Measurements from ENCODE around the gene C5orf46.

Gene C5orf46

GRCh38 chr5:147854894-147855773 lies 51.2 kb downstream of the C5orf46 start:
- no peaks in the 10 kb centered on the region for H3K27me3 ChIP-seq (ENCODE audit: insufficient read depth, low read length, poor library complexity)
- no peak overlapping the region for H3K4me2 ChIP-seq (ENCODE audit: insufficient read depth, low read length)
- H3K36me3 ChIP-seq (ENCODE audit: insufficient read depth, low read length): no peaks in the 10 kb centered on the region
- no peak overlapping the region for H3K4me3 ChIP-seq (ENCODE audit: low read depth in 1 of 2, low read length in 2 of 2)
- no peak for DNase-seq
- no peaks in the 10 kb centered on the region for H3K79me2 ChIP-seq (ENCODE audit: insufficient read depth, low read length)
- no peak overlapping the region for H2AFZ ChIP-seq (ENCODE audit: low read depth, low read length)
- no peak overlapping the region for H3K9ac ChIP-seq (ENCODE audit: low read depth, low read length)
- H3K4me1 ChIP-seq (ENCODE audit: insufficient read depth, low read length): no peaks in the 10 kb centered on the region
- no peaks in the 10 kb centered on the region for H4K20me1 ChIP-seq (ENCODE audit: insufficient read depth, low read length)
- ATAC-seq (ENCODE audit: insufficient read depth, low read depth): no peak
- H3K27ac ChIP-seq (ENCODE audit: low read length): no peak overlapping the region
- no peaks in the 10 kb centered on the region for H3K9me3 ChIP-seq (ENCODE audit: insufficient read depth, low read length, severe bottlenecking)
- no peak for TF ChIP-seq EZH2 (IDR thresholded peaks at IDR 0.05; ENCODE audit: borderline replicate concordance, low read depth, low read length, severe bottlenecking)

GRCh38 chr5:147854331-147854730 lies 52.0 kb downstream of the C5orf46 start:
- H3K27me3 ChIP-seq (ENCODE audit: insufficient read depth, low read length, poor library complexity): no peaks in the 10 kb centered on the region
- no peak overlapping the region for H3K9ac ChIP-seq (ENCODE audit: low read depth, low read length)
- H3K79me2 ChIP-seq (ENCODE audit: insufficient read depth, low read length): no peaks in the 10 kb centered on the region
- H2AFZ ChIP-seq (ENCODE audit: low read depth, low read length): no peak overlapping the region
- H3K9me3 ChIP-seq (ENCODE audit: insufficient read depth, low read length, severe bottlenecking): no peaks in the 10 kb centered on the region
- no peak overlapping the region for H3K4me3 ChIP-seq (ENCODE audit: low read depth in 1 of 2, low read length in 2 of 2)
- no peak overlapping the region for H3K4me2 ChIP-seq (ENCODE audit: insufficient read depth, low read length)
- no peaks in the 10 kb centered on the region for H3K36me3 ChIP-seq (ENCODE audit: insufficient read depth, low read length)
- no peak for TF ChIP-seq CTCF (IDR thresholded peaks at IDR 0.05; ENCODE audit: borderline replicate concordance, extremely low read depth, low read length, poor library complexity, severe bottlenecking)
- TF ChIP-seq EZH2 (IDR thresholded peaks at IDR 0.05; ENCODE audit: borderline replicate concordance, low read depth, low read length, severe bottlenecking): no peak
- no peaks in the 10 kb centered on the region for H4K20me1 ChIP-seq (ENCODE audit: insufficient read depth, low read length)
- no peaks in the 10 kb centered on the region for H3K4me1 ChIP-seq (ENCODE audit: insufficient read depth, low read length)
- ATAC-seq (ENCODE audit: insufficient read depth, low read depth) (no peak), DNase-seq (no peak)
- no peak overlapping the region for H3K27ac ChIP-seq (ENCODE audit: low read length)

GRCh38 chr5:147853372-147853987 lies 52.9 kb downstream of the C5orf46 start:
- Histone ChIP-seq H3K36me3 (ENCODE audit: insufficient read depth, low read length) (no peaks in the 10 kb centered on the region), H3K4me1 (ENCODE audit: insufficient read depth, low read length) (no peaks in the 10 kb centered on the region), H2AFZ (ENCODE audit: low read depth, low read length) (no peak overlapping the region), H3K27ac (ENCODE audit: low read length) (no peak overlapping the region), H3K9me3 (ENCODE audit: insufficient read depth, low read length, severe bottlenecking) (no peaks in the 10 kb centered on the region), H4K20me1 (ENCODE audit: insufficient read depth, low read length) (no peaks in the 10 kb centered on the region), H3K27me3 (ENCODE audit: insufficient read depth, low read length, poor library complexity) (no peaks in the 10 kb centered on the region), H3K9ac (ENCODE audit: low read depth, low read length) (no peak overlapping the region), H3K79me2 (ENCODE audit: insufficient read depth, low read length) (no peaks in the 10 kb centered on the region), H3K4me3 (ENCODE audit: low read depth in 1 of 2, low read length in 2 of 2) (no peak overlapping the region), H3K4me2 (ENCODE audit: insufficient read depth, low read length) (no peak overlapping the region)
- TF ChIP-seq EZH2 (IDR thresholded peaks at IDR 0.05; ENCODE audit: borderline replicate concordance, low read depth, low read length, severe bottlenecking): no peak
- no peak for TF ChIP-seq CTCF (IDR thresholded peaks at IDR 0.05; ENCODE audit: borderline replicate concordance, extremely low read depth, low read length, poor library complexity, severe bottlenecking)
- no peak for ATAC-seq (ENCODE audit: insufficient read depth, low read depth)
- no peak for DNase-seq

GRCh38 chr5:147852365-147852764 lies 54.0 kb downstream of the C5orf46 start:
- Histone ChIP-seq H3K4me1 (ENCODE audit: insufficient read depth, low read length) (no peaks in the 10 kb centered on the region), H3K4me3 (ENCODE audit: low read depth in 1 of 2, low read length in 2 of 2) (no peak overlapping the region), H3K4me2 (ENCODE audit: insufficient read depth, low read length) (no peak overlapping the region), H3K79me2 (ENCODE audit: insufficient read depth, low read length) (no peaks in the 10 kb centered on the region), H4K20me1 (ENCODE audit: insufficient read depth, low read length) (no peaks in the 10 kb centered on the region), H3K36me3 (ENCODE audit: insufficient read depth, low read length) (no peaks in the 10 kb centered on the region), H2AFZ (ENCODE audit: low read depth, low read length) (no peak overlapping the region), H3K9me3 (ENCODE audit: insufficient read depth, low read length, severe bottlenecking) (no peaks in the 10 kb centered on the region), H3K9ac (ENCODE audit: low read depth, low read length) (no peak overlapping the region), H3K27ac (ENCODE audit: low read length) (no peak overlapping the region), H3K27me3 (ENCODE audit: insufficient read depth, low read length, poor library complexity) (no peaks in the 10 kb centered on the region)
- TF ChIP-seq EZH2 (IDR thresholded peaks at IDR 0.05; ENCODE audit: borderline replicate concordance, low read depth, low read length, severe bottlenecking) (no peak), CTCF (IDR thresholded peaks at IDR 0.05; ENCODE audit: borderline replicate concordance, extremely low read depth, low read length, poor library complexity, severe bottlenecking) (no peak)
- no peak for DNase-seq
- ATAC-seq (ENCODE audit: insufficient read depth, low read depth): no peak
